ENCODE data around the gene PACSIN3.

The PACSIN3 gene

GRCh38 chr11:47186076-47186699 is at the start of gene PACSIN3:
Gene PACSIN3, minus strand, starts transcription at chr11:47186434. Its CDS starts 3,707 bp downstream, at chr11:47182727.
- TF ChIP-seq, protein P1, sequence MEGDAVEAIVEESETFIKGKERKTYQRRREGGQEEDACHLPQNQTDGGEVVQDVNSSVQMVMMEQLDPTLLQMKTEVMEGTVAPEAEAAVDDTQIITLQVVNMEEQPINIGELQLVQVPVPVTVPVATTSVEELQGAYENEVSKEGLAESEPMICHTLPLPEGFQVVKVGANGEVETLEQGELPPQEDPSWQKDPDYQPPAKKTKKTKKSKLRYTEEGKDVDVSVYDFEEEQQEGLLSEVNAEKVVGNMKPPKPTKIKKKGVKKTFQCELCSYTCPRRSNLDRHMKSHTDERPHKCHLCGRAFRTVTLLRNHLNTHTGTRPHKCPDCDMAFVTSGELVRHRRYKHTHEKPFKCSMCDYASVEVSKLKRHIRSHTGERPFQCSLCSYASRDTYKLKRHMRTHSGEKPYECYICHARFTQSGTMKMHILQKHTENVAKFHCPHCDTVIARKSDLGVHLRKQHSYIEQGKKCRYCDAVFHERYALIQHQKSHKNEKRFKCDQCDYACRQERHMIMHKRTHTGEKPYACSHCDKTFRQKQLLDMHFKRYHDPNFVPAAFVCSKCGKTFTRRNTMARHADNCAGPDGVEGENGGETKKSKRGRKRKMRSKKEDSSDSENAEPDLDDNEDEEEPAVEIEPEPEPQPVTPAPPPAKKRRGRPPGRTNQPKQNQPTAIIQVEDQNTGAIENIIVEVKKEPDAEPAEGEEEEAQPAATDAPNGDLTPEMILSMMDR (IDR thresholded peaks at IDR 0.05) = no peak
- Histone ChIP-seq H2AFZ (peak within 1 kb of the TSS; percentile 81), H3K4me1 (peaks cover 5% of the 10 kb centered on the region), H3K9ac (no peak within 1 kb of the TSS), H3K27me3 (ENCODE audit: control insufficient read depth, insufficient read depth, low read length) (no peaks in the 10 kb centered on the region), H3K27ac (peak within 1 kb of the TSS; percentile 66), H3K36me3 (ENCODE audit: control insufficient read depth, insufficient read depth, low read length) (no peaks in the 10 kb centered on the region), H3K79me2 (no peaks in the 10 kb centered on the region), H3K4me2 (ENCODE audit: low read length) (peak within 1 kb of the TSS; percentile 81), H3K4me3 (ENCODE audit: low read depth, low read length) (peak within 1 kb of the TSS; percentile 59), H3K9me3 (ENCODE audit: control insufficient read depth, low read length) (no peaks in the 10 kb centered on the region)

DNA sequence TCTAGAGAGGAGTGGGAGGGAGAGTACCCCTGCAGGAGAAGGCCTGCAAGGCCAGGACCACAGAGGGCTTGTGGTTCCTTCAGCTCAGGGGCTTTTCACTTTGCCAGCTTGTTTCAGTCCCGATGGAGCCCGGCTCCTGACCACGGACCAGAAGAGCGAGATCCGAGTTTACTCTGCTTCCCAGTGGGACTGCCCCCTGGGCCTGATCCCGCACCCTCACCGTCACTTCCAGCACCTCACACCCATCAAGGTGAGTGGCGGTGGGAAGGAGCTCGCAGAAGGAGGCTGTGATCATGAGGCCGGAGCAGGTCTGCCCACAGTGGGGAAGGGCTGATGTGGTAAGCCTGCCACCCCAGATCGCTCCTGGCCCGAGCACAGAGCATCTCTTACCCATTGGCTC is 48.9 kb upstream of the PACSIN3 start:
- no peaks in the 10 kb centered on the region for H3K9me3 ChIP-seq (ENCODE audit: control insufficient read depth, low read length)
- no peaks in the 10 kb centered on the region for H3K27me3 ChIP-seq (ENCODE audit: control insufficient read depth, insufficient read depth, low read length)
- H3K27ac ChIP-seq = no peak overlapping the region
- TF ChIP-seq, protein P1 (IDR thresholded peaks at IDR 0.05) = no peak
- no peaks in the 10 kb centered on the region for H3K79me2 ChIP-seq
- no peak overlapping the region for H3K4me3 ChIP-seq (ENCODE audit: low read depth, low read length)
- no peak overlapping the region for H3K4me2 ChIP-seq (ENCODE audit: low read length)
- no peaks in the 10 kb centered on the region for H3K36me3 ChIP-seq (ENCODE audit: control insufficient read depth, insufficient read depth, low read length)
- no peak overlapping the region for H3K9ac ChIP-seq
- no peaks in the 10 kb centered on the region for H3K4me1 ChIP-seq
- no peak overlapping the region for H2AFZ ChIP-seq

- H3K4me2 ChIP-seq (ENCODE audit: low read length) = no peak overlapping the region
- no peaks in the 10 kb centered on the region for H3K36me3 ChIP-seq (ENCODE audit: control insufficient read depth, insufficient read depth, low read length)
- H2AFZ ChIP-seq = no peak overlapping the region
- H3K4me1 ChIP-seq = no peaks in the 10 kb centered on the region
- H3K4me3 ChIP-seq (ENCODE audit: low read depth, low read length) = no peak overlapping the region
- no peaks in the 10 kb centered on the region for H3K9me3 ChIP-seq (ENCODE audit: control insufficient read depth, low read length)
- H3K9ac ChIP-seq = no peak overlapping the region
- H3K27me3 ChIP-seq (ENCODE audit: control insufficient read depth, insufficient read depth, low read length) = no peaks in the 10 kb centered on the region
- no peaks in the 10 kb centered on the region for H3K79me2 ChIP-seq
- TF ChIP-seq, protein P1 (IDR thresholded peaks at IDR 0.05) = no peak
- no peak overlapping the region for H3K27ac ChIP-seq
These were observed 48.5 kb upstream of the PACSIN3 start for GRCh38 chr11:47234669-47235100.

DNA sequence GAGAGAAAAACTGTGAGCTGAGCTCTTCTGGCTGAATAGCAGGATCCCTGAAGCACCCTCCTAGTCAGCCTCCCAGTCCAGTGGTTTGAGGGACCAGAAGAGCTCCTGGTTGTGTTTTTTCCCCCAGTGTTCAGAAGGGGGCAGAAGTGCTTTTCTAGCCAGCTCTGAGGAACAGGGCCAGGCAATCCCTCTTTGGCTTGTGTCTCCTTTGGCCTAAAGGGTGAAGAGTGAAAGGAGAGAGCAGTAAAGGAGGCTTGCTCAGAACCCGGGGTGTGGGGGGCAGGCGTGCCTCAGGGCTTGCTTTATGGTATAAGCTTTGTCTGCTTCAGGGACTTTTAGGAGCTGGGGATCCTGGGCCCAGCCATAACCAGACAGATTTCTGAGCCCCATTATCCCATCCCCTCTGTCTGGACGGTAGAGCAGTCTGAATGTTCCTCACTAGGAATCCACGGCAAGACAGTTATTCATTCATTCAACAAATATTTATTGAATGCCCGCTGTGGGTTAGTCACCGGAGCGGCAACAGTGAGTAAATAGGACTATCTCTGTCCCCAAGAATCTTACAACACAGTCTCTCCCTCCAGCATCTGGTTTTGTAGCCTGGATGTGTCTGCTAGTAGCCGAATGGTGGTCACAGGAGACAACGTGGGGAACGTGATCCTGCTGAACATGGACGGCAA is 47.9 kb upstream of the PACSIN3 start:
- Histone ChIP-seq H3K79me2 (no peaks in the 10 kb centered on the region), H2AFZ (no peak overlapping the region), H3K27ac (no peak overlapping the region), H3K4me2 (ENCODE audit: low read length) (no peak overlapping the region), H3K4me3 (ENCODE audit: low read depth, low read length) (no peak overlapping the region), H3K9me3 (ENCODE audit: control insufficient read depth, low read length) (no peaks in the 10 kb centered on the region), H3K27me3 (ENCODE audit: control insufficient read depth, insufficient read depth, low read length) (no peaks in the 10 kb centered on the region), H3K9ac (no peak overlapping the region), H3K36me3 (ENCODE audit: control insufficient read depth, insufficient read depth, low read length) (no peaks in the 10 kb centered on the region), H3K4me1 (no peaks in the 10 kb centered on the region)
- TF ChIP-seq, protein P1 (IDR thresholded peaks at IDR 0.05) = no peak

Data from parathyroid adenoma (tissue), 2 donors.